Activated T-helper 1 cell treated with Interleukin-2 at 50 U/mL for 16 hours (primary cell): ENCODE results near the gene WWP2.
"Not testable (repeated sequence)": the region's sequence is repeated elsewhere in the genome, so short reads cannot be mapped to it uniquely, and the experiment has no call there.

Experiments
- DNase-seq: peaks from one replicate; pipeline ENCODE4 v3.0.0-alpha.2; 2020; ENCODE audit warnings: low read depth

Gene WWP2

GRCh38 chr16:69745959-69746358 lies 16.2 kb upstream of the WWP2 start:
- no peak for DNase-seq

- no peak for DNase-seq
Observed at GRCh38 chr16:69747115-69747514, 15.0 kb upstream of the WWP2 start.

- no peak for DNase-seq
Observed at GRCh38 chr16:69748694-69749345, 13.3 kb upstream of the WWP2 start.

- DNase-seq = no peak
Observed at GRCh38 chr16:69754143-69754468, 8.0 kb upstream of the WWP2 start.

GRCh38 chr16:69754469-69755310 lies 7.4 kb upstream of the WWP2 start, which contains the start of gene NOB1:
Gene NOB1 (minus strand): TSS chr16:69754926. CDS start chr16:69754910, 16 bp downstream.
- peak; percentile 97 for DNase-seq

GRCh38 chr16:69756705-69757104 lies 5.4 kb upstream of the WWP2 start:
- DNase-seq = no peak

- not testable (repeated sequence) for DNase-seq
Observed at GRCh38 chr16:69757375-69757774, 4.8 kb upstream of the WWP2 start.

GRCh38 chr16:69762814-69763598 lies 874 bp downstream of the WWP2 start:
- no peak for DNase-seq

GRCh38 chr16:69763599-69763942 lies 1.4 kb downstream of the WWP2 start:
- no peak for DNase-seq

GRCh38 chr16:69767459-69768229 lies 5.5 kb downstream of the WWP2 start:
- DNase-seq = no peak

- no peak for DNase-seq
Observed at GRCh38 chr16:69768666-69769065, 6.5 kb downstream of the WWP2 start.

GRCh38 chr16:69769404-69769803 lies 7.3 kb downstream of the WWP2 start:
- no peak for DNase-seq

GRCh38 chr16:69771651-69771967 lies 9.5 kb downstream of the WWP2 start:
- DNase-seq = no peak

- DNase-seq = no peak
Observed at GRCh38 chr16:69773260-69773947, 11.3 kb downstream of the WWP2 start.

- DNase-seq = no peak
Observed at GRCh38 chr16:69775563-69775962, 13.4 kb downstream of the WWP2 start.

GRCh38 chr16:69779724-69780123 lies 17.6 kb downstream of the WWP2 start:
- DNase-seq = no peak

GRCh38 chr16:69781118-69781517 lies 19.0 kb downstream of the WWP2 start:
- DNase-seq = no peak

GRCh38 chr16:69784586-69784985 lies 22.5 kb downstream of the WWP2 start:
- DNase-seq = no peak

- DNase-seq = no peak
Observed at GRCh38 chr16:69787883-69788282, 25.8 kb downstream of the WWP2 start.

GRCh38 chr16:69791391-69791847 lies 29.3 kb downstream of the WWP2 start:
- not testable (repeated sequence) for DNase-seq

GRCh38 chr16:69793526-69793925 lies 31.4 kb downstream of the WWP2 start:
- DNase-seq = no peak

GRCh38 chr16:69794486-69794885 lies 32.4 kb downstream of the WWP2 start:
- no peak for DNase-seq
